Measurements from ENCODE around the gene LHFPL6.

Gene LHFPL6

GRCh38 chr13:39410964-39411363 is 192.0 kb downstream of the LHFPL6 start:
- DNase-seq (no peak), ATAC-seq (no peak)

DNA sequence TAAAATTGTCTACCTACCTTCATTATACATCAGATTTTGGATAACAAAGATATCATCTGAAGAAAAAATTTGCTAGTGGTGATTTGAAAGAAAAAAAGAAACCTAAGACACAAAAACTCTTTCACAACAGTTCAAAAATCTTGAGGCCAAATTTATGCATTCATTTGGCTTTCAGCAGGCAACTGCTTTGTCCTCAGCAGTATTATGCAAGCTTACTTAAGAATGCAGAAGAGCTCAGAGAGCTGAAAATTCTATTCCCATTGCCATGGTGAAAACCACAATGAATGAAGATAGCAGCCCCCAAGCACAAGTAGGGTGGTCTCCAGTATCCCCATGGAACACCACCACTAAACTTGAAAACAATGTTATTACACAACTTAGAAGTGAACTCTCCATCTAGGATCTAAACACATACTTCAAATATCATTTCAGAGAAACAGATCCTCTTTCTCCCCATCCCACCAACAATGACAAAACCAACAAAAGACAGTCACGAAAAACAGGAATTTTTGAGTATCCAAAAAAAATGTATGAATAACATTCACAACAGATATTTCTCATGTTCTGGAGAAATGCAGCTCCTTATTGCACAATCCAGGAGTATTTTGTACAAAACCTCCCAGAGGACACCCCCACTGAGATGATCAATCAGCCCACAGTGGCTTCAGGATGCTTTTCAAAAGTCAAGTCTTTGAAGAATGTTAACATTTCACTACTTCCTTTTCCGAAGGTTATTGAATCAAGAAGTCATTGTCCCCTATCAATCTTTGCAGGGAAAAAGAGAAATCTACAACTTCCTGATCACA is 192.7 kb downstream of the LHFPL6 start:
- no peak for ATAC-seq
- no peak for DNase-seq

- no peak for ATAC-seq
Measured at GRCh38 chr13:39408512-39408911, 194.5 kb downstream of the LHFPL6 start.

DNA sequence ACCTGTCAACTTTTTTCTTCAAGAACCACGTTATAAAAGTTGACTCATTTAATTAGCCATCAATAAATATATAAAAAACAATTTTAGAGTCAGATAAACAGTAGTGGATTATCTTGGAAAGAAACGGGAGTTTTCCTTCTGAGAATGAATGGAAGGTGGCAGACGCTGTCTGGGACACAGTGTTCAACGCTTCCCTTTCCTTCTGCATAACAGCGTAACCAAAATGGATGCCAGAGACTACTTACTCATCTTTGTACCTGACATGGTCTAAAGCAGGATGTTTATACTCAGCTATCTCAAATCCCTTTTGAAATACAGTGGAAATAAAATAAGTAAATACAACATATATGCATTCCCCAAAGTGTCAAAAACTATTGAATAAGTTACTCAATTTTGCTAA is 195.2 kb downstream of the LHFPL6 start:
- DNase-seq: no peak
- no peak for ATAC-seq

More at GRCh38 chr13:39408512-39408911, 194.5 kb downstream of the LHFPL6 start:
- DNase-seq: no peak

- no peak for ATAC-seq
Measured at GRCh38 chr13:39407138-39407537, 195.9 kb downstream of the LHFPL6 start.

DNA sequence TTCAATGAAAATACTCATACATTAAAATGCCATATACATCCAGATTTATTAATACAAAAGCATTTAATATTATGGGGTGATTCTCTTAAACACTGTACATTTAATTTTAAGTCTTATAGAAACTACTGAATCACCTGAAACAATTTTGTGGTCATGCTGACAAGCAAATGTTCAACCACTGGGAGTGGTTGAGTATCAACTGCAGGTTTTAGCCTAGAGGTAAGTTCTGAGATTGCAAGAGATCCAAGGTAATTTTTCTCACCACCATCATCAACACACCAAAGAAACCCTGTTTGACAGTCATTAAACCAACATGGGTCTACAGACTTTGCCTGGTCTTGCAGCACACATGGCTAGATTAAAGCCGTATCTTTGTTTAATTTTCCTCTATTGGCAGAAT is 196.3 kb downstream of the LHFPL6 start:
- ATAC-seq: no peak
- no peak for DNase-seq

More at GRCh38 chr13:39407138-39407537, 195.9 kb downstream of the LHFPL6 start:
- DNase-seq: no peak

DNA sequence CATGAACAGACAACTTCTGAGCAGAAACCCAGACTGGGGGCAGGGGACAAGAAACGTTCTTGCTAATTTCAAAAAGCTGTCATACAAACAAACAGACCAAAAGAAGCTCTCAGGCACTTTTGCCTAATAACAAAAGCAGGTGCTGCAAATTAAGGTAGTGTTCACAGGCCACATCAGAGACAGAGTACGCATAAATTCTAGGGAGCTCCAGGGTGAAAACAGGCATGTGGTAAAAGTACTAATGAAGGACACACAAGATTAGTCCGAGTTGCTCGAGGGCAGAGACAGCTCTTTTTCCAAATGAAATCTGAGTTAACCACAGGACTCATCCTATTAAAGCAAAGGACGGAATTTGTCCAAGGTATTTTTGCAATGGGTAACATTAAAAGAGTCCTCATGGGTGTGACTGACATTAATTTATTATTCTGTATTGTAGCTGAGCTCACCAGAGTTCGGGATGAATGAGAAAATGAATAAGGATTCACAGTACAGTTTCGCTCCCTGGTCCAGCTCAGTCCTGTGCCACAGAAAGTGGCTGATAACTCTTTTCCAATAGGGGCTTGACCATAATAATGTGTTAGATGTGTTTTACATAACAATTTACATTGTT is 197.3 kb downstream of the LHFPL6 start:
- ATAC-seq (no peak), DNase-seq (no peak)

DNA sequence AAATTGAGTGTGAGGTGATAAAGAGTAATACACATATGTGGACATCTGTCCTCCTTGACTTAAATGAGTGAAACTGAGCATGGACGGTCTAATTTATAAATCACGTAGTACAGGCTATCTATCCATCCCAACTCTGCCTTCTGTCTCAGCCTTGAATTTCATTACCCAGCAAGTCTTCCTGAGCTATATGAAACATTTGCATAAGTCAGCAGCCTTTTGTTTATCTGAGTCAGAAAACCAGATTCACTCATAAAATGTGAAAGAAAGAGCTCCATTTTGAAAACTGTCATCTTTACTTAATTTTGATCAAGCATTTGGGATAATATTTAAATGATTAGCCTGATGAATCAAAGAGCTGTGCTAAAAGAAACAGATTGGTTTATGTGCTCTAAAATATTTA is 197.9 kb downstream of the LHFPL6 start:
- ATAC-seq (no peak), DNase-seq (no peak)

DNA sequence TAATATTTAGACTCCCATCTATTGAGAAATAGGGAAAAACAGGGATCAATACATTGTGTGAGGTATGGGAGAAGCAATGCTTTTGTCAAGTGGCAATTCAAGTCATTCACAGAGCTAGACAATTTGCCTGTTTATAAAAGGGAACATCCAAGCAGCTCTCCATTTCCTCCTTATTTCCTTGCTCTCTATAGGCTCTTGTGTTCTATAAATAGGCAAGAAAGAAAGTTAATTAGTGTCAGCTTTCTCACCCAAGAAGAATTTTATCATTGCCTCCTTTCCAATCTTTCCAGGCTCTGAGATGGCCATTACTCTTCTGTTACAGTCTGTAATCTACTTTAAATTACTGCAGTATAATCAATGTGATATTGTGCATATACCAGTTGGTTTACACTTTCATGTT is 199.9 kb downstream of the LHFPL6 start:
- DNase-seq (no peak), ATAC-seq (no peak)

- ATAC-seq (no peak), DNase-seq (no peak)
Measured at GRCh38 chr13:39402221-39402970, 200.6 kb downstream of the LHFPL6 start.

DNA sequence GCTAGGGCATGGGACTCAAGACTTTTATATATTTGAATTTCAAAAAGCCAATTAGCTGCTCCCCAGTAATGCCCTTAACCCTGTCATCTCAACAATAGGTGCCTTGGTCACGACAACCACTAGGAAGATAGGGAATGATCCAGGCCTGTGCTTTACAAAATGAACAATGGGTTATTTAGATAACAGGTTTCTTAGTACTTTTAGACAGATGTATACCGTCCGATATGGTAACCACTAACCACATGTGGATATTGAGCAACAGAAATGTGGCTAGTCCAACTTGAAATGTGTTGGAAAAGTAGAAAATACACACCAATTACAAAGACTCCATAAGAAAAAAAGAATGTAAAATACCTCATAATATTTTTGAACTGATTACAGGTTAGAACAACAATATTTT is 201.2 kb downstream of the LHFPL6 start:
- ATAC-seq: no peak
- DNase-seq: no peak

DNA sequence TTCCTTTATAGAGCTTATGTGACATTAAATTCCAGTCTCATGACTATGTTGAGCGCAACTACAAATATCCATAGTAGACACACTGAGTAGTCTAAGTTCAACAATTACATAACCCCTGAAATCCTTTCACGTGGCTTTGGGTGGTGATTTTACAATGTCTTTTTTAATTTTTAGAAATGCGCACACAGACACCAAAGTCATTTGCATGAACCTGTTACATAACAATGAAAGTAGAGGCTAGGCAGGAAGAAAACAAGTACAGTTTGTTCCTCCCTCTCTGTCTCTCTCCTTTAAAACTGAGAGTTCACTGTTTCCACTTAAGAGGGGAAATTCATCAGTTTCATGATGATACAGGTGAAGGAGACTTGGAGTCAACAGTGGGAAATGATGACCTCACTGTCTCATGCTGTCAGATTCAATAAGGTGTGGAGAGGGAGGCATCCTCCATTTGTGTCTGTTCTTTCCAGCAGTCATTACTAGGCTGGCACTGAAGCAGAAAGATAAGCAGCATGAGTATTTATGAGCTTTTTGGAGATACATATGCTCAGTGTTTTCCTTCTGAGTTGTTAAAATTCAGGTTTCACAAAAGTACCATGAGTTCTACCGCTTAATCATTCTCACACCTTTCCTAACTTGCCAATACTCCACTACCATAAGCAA is 201.8 kb downstream of the LHFPL6 start:
- DNase-seq: no peak
- ATAC-seq: no peak

DNA sequence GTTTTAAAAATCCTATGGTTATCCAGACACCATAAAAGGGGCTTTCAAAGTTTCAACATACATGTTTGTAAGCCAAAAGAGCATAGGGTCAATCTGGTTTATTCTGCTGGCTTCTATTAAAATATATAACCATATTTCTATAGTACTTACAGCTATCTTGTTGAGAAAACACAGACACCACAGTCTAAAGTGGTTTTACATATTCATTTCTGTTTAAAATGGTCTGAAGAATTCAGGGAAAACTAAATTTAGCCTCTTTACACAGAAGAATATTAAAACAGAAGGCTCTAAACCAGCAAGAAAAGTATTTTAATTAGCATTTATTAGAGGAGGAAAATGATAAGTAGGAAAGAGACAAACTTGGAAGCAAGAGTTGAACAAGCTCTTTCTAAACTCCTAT is 203.9 kb downstream of the LHFPL6 start:
- no peak for DNase-seq
- ATAC-seq: no peak

GRCh38 chr13:39397896-39398265 is 205.1 kb downstream of the LHFPL6 start:
- no peak for ATAC-seq
- DNase-seq: no peak

GRCh38 chr13:39397226-39397895 is 205.6 kb downstream of the LHFPL6 start:
- ATAC-seq (no peak), DNase-seq (no peak)

- ATAC-seq (no peak), DNase-seq (no peak)
Measured at GRCh38 chr13:39394796-39395678, 208.0 kb downstream of the LHFPL6 start.

- ATAC-seq: no peak
- no peak for DNase-seq
Measured at GRCh38 chr13:39391761-39392160, 211.2 kb downstream of the LHFPL6 start.

DNA sequence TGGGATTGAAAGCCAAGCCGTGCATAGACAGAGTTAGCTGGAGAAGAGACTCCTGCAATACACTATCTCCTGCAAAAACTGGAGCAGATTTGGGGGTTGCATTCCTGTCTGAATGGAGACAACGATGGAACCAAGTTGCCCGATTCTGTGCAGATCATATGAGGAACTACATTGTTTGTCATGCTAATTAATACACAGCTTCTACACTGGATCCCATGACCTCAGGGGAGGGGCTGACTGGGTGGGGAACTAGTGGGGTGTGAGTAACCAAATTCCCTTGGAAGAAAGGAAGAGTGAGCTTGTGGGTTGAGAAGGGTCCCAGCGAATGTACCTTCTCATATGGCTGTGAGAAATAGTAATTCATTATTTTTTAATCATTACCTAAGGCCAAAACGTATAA is 214.0 kb downstream of the LHFPL6 start:
- no peak for DNase-seq
- no peak for ATAC-seq

DNA sequence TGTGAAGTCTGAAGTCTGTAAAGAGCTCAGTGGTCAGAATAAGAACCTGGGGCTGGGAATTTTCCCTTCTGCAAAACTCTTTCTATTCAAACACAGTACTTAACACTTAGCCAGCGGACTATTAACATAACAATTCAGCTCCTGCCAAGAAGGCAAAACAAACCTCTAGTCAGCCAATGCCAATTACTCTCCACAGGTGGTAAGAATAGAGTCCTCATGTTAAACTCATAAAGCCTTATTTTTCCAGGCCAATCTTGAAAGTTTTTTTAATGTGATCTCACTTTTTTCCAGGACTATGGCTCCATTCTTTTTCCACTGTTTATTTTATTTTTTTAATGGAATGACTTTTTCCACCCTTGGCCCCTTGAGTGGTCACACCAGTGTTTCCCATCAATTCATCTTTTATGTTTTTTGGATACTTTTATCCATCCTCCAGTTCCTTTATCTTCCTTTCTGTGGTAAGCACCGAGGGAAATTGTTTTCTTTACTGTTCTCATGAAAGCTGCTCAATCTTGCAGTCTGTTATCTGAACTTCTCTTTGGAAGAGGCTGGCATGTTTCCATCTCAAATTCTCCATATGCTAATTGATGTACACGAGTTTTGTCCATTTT is 217.3 kb downstream of the LHFPL6 start:
- DNase-seq (no peak), ATAC-seq (no peak)

DNA sequence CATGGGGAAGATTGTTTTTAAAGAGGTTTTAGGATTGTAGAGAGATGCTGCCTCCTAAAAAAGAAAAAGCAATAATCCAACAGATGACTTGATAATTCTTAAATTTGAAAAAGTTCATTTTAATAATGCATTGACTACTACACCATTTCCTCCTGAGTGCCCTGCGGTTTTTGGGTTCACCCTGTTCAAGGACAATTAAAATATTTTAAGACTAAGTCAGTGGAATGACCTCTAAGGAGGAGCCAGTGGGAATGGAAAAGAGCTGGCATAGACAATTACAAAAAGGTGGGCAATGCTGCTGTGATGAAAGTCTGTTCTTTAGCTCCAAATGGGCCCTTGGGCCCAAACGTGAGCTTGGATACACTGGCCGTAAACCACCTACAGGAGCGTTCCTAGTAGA is 217.8 kb downstream of the LHFPL6 start:
- DNase-seq (no peak), ATAC-seq (no peak)

DNA sequence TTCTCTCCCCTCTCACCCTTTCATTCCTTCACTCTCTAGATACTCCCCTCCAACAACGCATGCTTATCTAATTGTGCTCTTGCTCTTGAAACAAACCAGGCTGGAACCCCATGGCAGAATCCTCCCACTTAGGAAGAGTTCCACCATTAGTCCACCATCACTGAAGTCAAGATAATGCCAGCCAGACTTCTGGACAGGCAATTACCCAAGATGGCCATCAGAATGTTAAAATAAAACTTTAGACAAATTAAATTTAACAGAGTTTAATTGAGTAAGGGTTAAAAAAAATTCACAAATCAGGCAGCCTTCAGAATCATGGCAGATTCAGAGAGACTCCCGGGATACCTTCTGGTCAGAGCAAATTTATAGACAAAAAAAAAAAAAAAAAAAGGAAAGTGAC is 221.5 kb downstream of the LHFPL6 start:
- ATAC-seq (no peak), DNase-seq (no peak)

All from stimulated activated naive CD8-positive, alpha-beta T cell treated with anti-CD3 and anti-CD28 coated beads, Interleukin-15, Interleukin-2, amounts not matched to agents 100 U/mL and 50 U/mL, for 24 hours (primary cell).